ENCODE results near the gene RIMS1.

DNA sequence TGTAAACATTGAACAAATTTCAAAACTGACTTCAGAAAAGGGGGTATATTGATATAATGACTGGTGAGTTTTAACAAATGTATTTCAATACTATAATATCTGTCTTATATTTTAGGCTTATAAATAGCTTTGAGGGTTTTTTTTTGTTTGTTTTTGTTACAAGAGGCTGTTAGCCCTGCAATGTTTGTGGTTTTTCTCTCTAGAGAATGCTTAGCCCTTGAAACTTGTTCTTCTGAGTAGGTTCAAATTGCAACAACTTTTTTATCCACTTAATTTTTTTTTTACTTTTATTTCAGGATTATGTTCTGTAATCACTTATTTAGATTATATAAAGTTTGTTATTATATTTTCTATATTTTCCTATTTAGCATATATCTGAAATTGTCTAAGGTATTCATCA lies 333.2 kb downstream of the RIMS1 start:
- TF ChIP-seq, protein P1, sequence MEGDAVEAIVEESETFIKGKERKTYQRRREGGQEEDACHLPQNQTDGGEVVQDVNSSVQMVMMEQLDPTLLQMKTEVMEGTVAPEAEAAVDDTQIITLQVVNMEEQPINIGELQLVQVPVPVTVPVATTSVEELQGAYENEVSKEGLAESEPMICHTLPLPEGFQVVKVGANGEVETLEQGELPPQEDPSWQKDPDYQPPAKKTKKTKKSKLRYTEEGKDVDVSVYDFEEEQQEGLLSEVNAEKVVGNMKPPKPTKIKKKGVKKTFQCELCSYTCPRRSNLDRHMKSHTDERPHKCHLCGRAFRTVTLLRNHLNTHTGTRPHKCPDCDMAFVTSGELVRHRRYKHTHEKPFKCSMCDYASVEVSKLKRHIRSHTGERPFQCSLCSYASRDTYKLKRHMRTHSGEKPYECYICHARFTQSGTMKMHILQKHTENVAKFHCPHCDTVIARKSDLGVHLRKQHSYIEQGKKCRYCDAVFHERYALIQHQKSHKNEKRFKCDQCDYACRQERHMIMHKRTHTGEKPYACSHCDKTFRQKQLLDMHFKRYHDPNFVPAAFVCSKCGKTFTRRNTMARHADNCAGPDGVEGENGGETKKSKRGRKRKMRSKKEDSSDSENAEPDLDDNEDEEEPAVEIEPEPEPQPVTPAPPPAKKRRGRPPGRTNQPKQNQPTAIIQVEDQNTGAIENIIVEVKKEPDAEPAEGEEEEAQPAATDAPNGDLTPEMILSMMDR (IDR thresholded peaks at IDR 0.05; ENCODE audit: insufficient read depth, low read length) = no peak
- TF ChIP-seq POLR2AphosphoS5 (IDR thresholded peaks at IDR 0.05; ENCODE audit: low read depth) = no peak
